ENCODE data around the gene MAD1L1.

The MAD1L1 gene

GRCh38 chr7:2185715-2186114 lies 47.0 kb downstream of the MAD1L1 start (continued):
- TF ChIP-seq ZBTB49 (tag by site-specific recombination; IDR thresholded peaks at IDR 0.05; ENCODE audit: low read depth): no peak
- TF ChIP-seq KLF9 (tag by site-specific recombination; IDR thresholded peaks at IDR 0.05; ENCODE audit: low read depth): no peak
- TF ChIP-seq ZNF596 (tag by site-specific recombination; IDR thresholded peaks at IDR 0.05): no peak

- no peaks in the 10 kb centered on the region for H3K4me1 ChIP-seq (ENCODE audit: control insufficient read depth, insufficient read depth, low read length)
Measured at GRCh38 chr7:2182461-2182860, 50.3 kb downstream of the MAD1L1 start.

GRCh38 chr7:2181077-2181854 lies 51.5 kb downstream of the MAD1L1 start:
- Histone ChIP-seq H3K27ac (ENCODE audit: extremely low read depth, low read depth, low read length) (no peak overlapping the region), H3K4me3 (ENCODE audit: low read depth, low read length) (no peak overlapping the region), H3K4me1 (ENCODE audit: control insufficient read depth, insufficient read depth, low read length) (no peaks in the 10 kb centered on the region), H3K36me3 (ENCODE audit: control insufficient read depth in 2 of 2, insufficient read depth in 1 of 2, low read length in 2 of 2) (peaks cover 5 to 19% of the 10 kb centered on the region in 2 experiments; a peak in 2 of 3 replicates), H3K9me3 (ENCODE audit: control insufficient read depth, insufficient read depth, low read depth, low read length) (no peaks in the 10 kb centered on the region)
- CTCF ChIA-PET: interaction anchor here (0.6 kb wide), 1 partner anchor 22 kb away, joined by 3 read pairs; no protein-coding TSS in a partner anchor
- TF ChIP-seq ZNF366 (tag by site-specific recombination; conservative IDR thresholded peaks at IDR 0.05) (no peak), KLF9 (tag by site-specific recombination; IDR thresholded peaks at IDR 0.05; ENCODE audit: low read depth) (no peak), GLIS1 (tag by site-specific recombination; IDR thresholded peaks at IDR 0.05) (no peak)
- POLR2A ChIA-PET: interaction anchor here (0.6 kb wide), 1 partner anchor 299 kb away, joined by 3 read pairs; no protein-coding TSS in a partner anchor

More at GRCh38 chr7:2182461-2182860, 50.3 kb downstream of the MAD1L1 start:
- ChIA-PET CTCF (no interaction called here), POLR2A (no interaction called here)
- TF ChIP-seq ZNF513 (tag by site-specific recombination; IDR thresholded peaks at IDR 0.05) (no peak), ZNF776 (tag by site-specific recombination; IDR thresholded peaks at IDR 0.05; ENCODE audit: borderline replicate concordance) (no peak), OSR2 (tag by site-specific recombination; IDR thresholded peaks at IDR 0.05) (no peak), ZNF239 (tag by site-specific recombination; IDR thresholded peaks at IDR 0.05) (no peak), TSHZ1 (tag by site-specific recombination; IDR thresholded peaks at IDR 0.05; ENCODE audit: borderline replicate concordance) (no peak)
- Histone ChIP-seq H3K36me3 (ENCODE audit: control insufficient read depth in 2 of 2, insufficient read depth in 1 of 2, low read length in 2 of 2) (peaks cover 5 to 21% of the 10 kb centered on the region in 2 experiments; a peak in 2 of 3 replicates), H3K27ac (ENCODE audit: extremely low read depth, low read depth, low read length) (no peak overlapping the region), H3K4me3 (ENCODE audit: low read depth, low read length) (no peak overlapping the region), H3K9me3 (ENCODE audit: control insufficient read depth, insufficient read depth, low read depth, low read length) (no peaks in the 10 kb centered on the region)

GRCh38 chr7:2180081-2180480 lies 52.7 kb downstream of the MAD1L1 start:
- no peak overlapping the region for H3K27ac ChIP-seq (ENCODE audit: extremely low read depth, low read depth, low read length)
- no peaks in the 10 kb centered on the region for H3K4me1 ChIP-seq (ENCODE audit: control insufficient read depth, insufficient read depth, low read length)
- ChIA-PET POLR2A (no interaction called here), CTCF (no interaction called here)
- no peaks in the 10 kb centered on the region for H3K9me3 ChIP-seq (ENCODE audit: control insufficient read depth, insufficient read depth, low read depth, low read length)
- H3K4me3 ChIP-seq (ENCODE audit: low read depth, low read length): no peak overlapping the region
- peaks cover 5 to 11% of the 10 kb centered on the region in 2 experiments; a peak in 2 of 3 replicates for H3K36me3 ChIP-seq (ENCODE audit: control insufficient read depth in 2 of 2, insufficient read depth in 1 of 2, low read length in 2 of 2)
- no peak for TF ChIP-seq SETDB1 (IDR thresholded peaks at IDR 0.05; ENCODE audit: insufficient read length, low read length)
- no peak for TF ChIP-seq ZNF596 (tag by site-specific recombination; IDR thresholded peaks at IDR 0.05)
- no peak for TF ChIP-seq ZNF473 (tag by site-specific recombination; IDR thresholded peaks at IDR 0.05)
- no peak for TF ChIP-seq ZBTB8A (tag by site-specific recombination; IDR thresholded peaks at IDR 0.05)
- TF ChIP-seq INSM2 (tag by site-specific recombination; IDR thresholded peaks at IDR 0.05): no peak
- TF ChIP-seq WT1 (tag by site-specific recombination; IDR thresholded peaks at IDR 0.05): no peak
- no peak for TF ChIP-seq ZNF266 (tag by site-specific recombination; IDR thresholded peaks at IDR 0.05; ENCODE audit: low read depth)
- TF ChIP-seq YY2 (tag by site-specific recombination; IDR thresholded peaks at IDR 0.05): no peak
- TF ChIP-seq ZNF214 (tag by site-specific recombination; IDR thresholded peaks at IDR 0.05; ENCODE audit: borderline replicate concordance): no peak
- no peak for TF ChIP-seq MZF1 (tag by site-specific recombination; IDR thresholded peaks at IDR 0.05; ENCODE audit: borderline replicate concordance)
- TF ChIP-seq SP3 (tag by site-specific recombination; IDR thresholded peaks at IDR 0.05): no peak

Data from HEK293 (cell line).